ENCODE measurements around the gene CHST13. TPM values are rescaled to one million over a fixed set of nuclear protein-coding genes. Genes with fewer than 3 reads are reported as not detected.

CHST13 gene
- total and polyA plus RNA-seq, 2 of the 4 experiments (the other 2 are of a cell fraction) = not detected

- WGBS, 2 experiments (ENCODE audit: extremely low coverage in 2 of 2, insufficient read length in 1 of 2) = 98% methylated on average over 4 of the region's 14 CpGs; no CpG with 5 or more reads in 1 of the 2 experiments
Observed at GRCh38 chr3:126478581-126479310, 45.2 kb upstream of the CHST13 start.

More at GRCh38 chr3:126478581-126479310, 45.2 kb upstream of the CHST13 start:
- TF ChIP-seq MAFK (IDR thresholded peaks at IDR 0.05; ENCODE audit: low read depth, low read length) = no peak
- no peak overlapping the region for H3K4me3 ChIP-seq (ENCODE audit: insufficient read depth, low read depth, low read length)
- no peak overlapping the region for H2BK120ac ChIP-seq (ENCODE audit: low read depth, low read length)
- BruUV-seq (replicated peaks) = no TSS peak
- no peak overlapping the region for H2AFZ ChIP-seq (replicated peaks; ENCODE audit: low read length, poor library complexity)
- dilution Hi-C loops (cut with HindIII; ENCODE audit: low sequenced_read_pairs, unreplicated experiment) (no loop called here), intact Hi-C loops (cut with micrococcal nuclease) (loop anchor here (5.0 to 10.0 kb wide), 2 partner anchors 221 to 344 kb away; no protein-coding TSS in a partner anchor), in situ Hi-C loops (cut with MboI; ENCODE audit: low sequenced_read_pairs) (no loop called here)
- H2AK9ac ChIP-seq (replicated peaks; ENCODE audit: low read depth, low read length, poor library complexity) = no peak overlapping the region
- no peak for ATAC-seq (ENCODE audit: low read depth)
- H3K9me3 ChIP-seq (ENCODE audit: control insufficient read depth, insufficient read depth, low read length) = no peaks in the 10 kb centered on the region
- peaks cover 11% of the 10 kb centered on the region for H4K20me1 ChIP-seq (ENCODE audit: insufficient read depth, low read length)
- no peaks in the 10 kb centered on the region for H3K36me3 ChIP-seq (ENCODE audit: control insufficient read depth, insufficient read depth, low read length)
- no peak overlapping the region for H3K4me2 ChIP-seq (ENCODE audit: low read depth, low read length)
- H3K4me1 ChIP-seq (ENCODE audit: control insufficient read depth, insufficient read depth, low read length) = peaks cover 6% of the 10 kb centered on the region
- no peak overlapping the region for H3K9ac ChIP-seq (ENCODE audit: low read depth, low read length)
- H2AK5ac ChIP-seq (ENCODE audit: low read depth, low read length) = no peak overlapping the region
- ChIA-PET CTCF (interaction anchor here (0.7 kb wide), 1 partner anchor 192 kb away, joined by 3 read pairs; no protein-coding TSS in a partner anchor), POLR2A (ENCODE audit: unreplicated experiment) (no interaction called here)
- H3K14ac ChIP-seq (replicated peaks; ENCODE audit: low read depth, low read length) = no peak overlapping the region
- no peak overlapping the region for H4K91ac ChIP-seq (ENCODE audit: insufficient read depth, low read depth, low read length)
- no peak overlapping the region for H4K8ac ChIP-seq (ENCODE audit: low read depth in 2 of 2, low read length in 2 of 2)
- DNase-seq = no peak
- H3K56ac ChIP-seq (ENCODE audit: extremely low read depth, insufficient read depth, low read length) = no peak overlapping the region
- H2BK5ac ChIP-seq (ENCODE audit: low read depth, low read length, poor library complexity, severe bottlenecking) = no peak overlapping the region
- no peak overlapping the region for H2BK20ac ChIP-seq (ENCODE audit: low read depth, low read length)
- H4K5ac ChIP-seq (ENCODE audit: low read depth, low read length) = no peak overlapping the region
- no peak overlapping the region for H3K4ac ChIP-seq (ENCODE audit: low read depth, low read length)
- no peak overlapping the region for H3K18ac ChIP-seq (ENCODE audit: low read depth, low read length)
- H2BK15ac ChIP-seq (ENCODE audit: low read depth, low read length) = no peak overlapping the region
- no peak overlapping the region for H3K27ac ChIP-seq (ENCODE audit: insufficient read depth, low read length)
- H3K79me1 ChIP-seq (ENCODE audit: low read depth in 1 of 2, low read length in 2 of 2) = peaks cover 6 to 15% of the 10 kb centered on the region in 2 experiments; a peak in 3 of 4 replicates
- peaks cover 10% of the 10 kb centered on the region; the same call in 1 of the 2 replicates for H3K9me1 ChIP-seq (ENCODE audit: insufficient read depth, low read length)
- H3K23ac ChIP-seq (ENCODE audit: low read depth, low read length) = no peak overlapping the region
- peaks cover 2% of the 10 kb centered on the region; the same call in 1 of the 2 replicates for H3K27me3 ChIP-seq (ENCODE audit: control insufficient read depth, insufficient read depth, low read length)
